Neutrophil (primary cell): Measurements from ENCODE around the gene STT3B.

Experiments
- H3K27ac ChIP-seq: fragments of 200-600 bp; sonication (generic); 2 replicates; pipeline ENCODE4 v1.5.1; 2016; ENCODE audit warnings: mild to moderate bottlenecking, moderate library complexity
- H3K27me3 ChIP-seq: fragments of 200-600 bp; sonication (generic); 2 replicates; pipeline ENCODE4 v1.6.0; 2016; ENCODE audit warnings: mild to moderate bottlenecking
- H3K36me3 ChIP-seq: fragments of 200-600 bp; sonication (generic); 2 replicates; pipeline ENCODE4 v1.5.1; 2017
- H3K4me1 ChIP-seq, 2 experiments: fragments of 200-600 bp in 1 of 2; sonication (generic) in 1 of 2; 1 replicate in 1 of 2; 2 replicates in 1 of 2; pipeline versions ENCODE4 v1.5.1 to v1.6.1; 2013 to 2016; ENCODE audit warnings: low read depth in 1 of 2, low read length in 1 of 2, mild to moderate bottlenecking in 1 of 2, moderate library complexity in 1 of 2; ENCODE audit not compliant: control insufficient read depth in 1 of 2, insufficient read depth in 1 of 2
- H3K4me3 ChIP-seq, 2 experiments: fragments of 200-600 bp in 1 of 2; sonication (generic) in 1 of 2; 1 replicate in 1 of 2; 2 replicates in 1 of 2; pipeline ENCODE4 v1.5.1; 2013 to 2016; ENCODE audit warnings: low read depth in 1 of 2, low read length in 1 of 2, mild to moderate bottlenecking in 1 of 2, moderate library complexity in 1 of 2
- H3K9me3 ChIP-seq: fragments of 200-600 bp; sonication (generic); 2 replicates; pipeline ENCODE4 v1.5.1; 2016
- CTCF ChIP-seq: fragments of 200-600 bp; sonication (generic); IDR thresholded peaks from 2 replicates; pipeline ENCODE4 v1.5.1; 2016; ENCODE audit warnings: antibody characterized with exemption

STT3B gene

GRCh38 chr3:31668242-31668641 lies 135.5 kb downstream of the STT3B start:
- Histone ChIP-seq H3K36me3 (no peaks in the 10 kb centered on the region), H3K27ac (no peak overlapping the region), H3K4me1 (no peaks in the 10 kb centered on the region), H3K27me3 (no peaks in the 10 kb centered on the region), H3K9me3 (no peaks in the 10 kb centered on the region), H3K4me3 (no peak overlapping the region)
- no peak for TF ChIP-seq CTCF

- Histone ChIP-seq H3K9me3 (no peaks in the 10 kb centered on the region), H3K4me3 (no peak overlapping the region), H3K36me3 (no peaks in the 10 kb centered on the region), H3K4me1 (no peaks in the 10 kb centered on the region), H3K27ac (no peak overlapping the region), H3K27me3 (no peaks in the 10 kb centered on the region)
- TF ChIP-seq CTCF, result no peak
Measured at GRCh38 chr3:31670136-31670535, 137.4 kb downstream of the STT3B start.

- no peak for TF ChIP-seq CTCF
- H3K27me3 ChIP-seq, result no peaks in the 10 kb centered on the region
- no peaks in the 10 kb centered on the region for H3K36me3 ChIP-seq
- H3K9me3 ChIP-seq, result no peaks in the 10 kb centered on the region
- no peak overlapping the region for H3K27ac ChIP-seq
- no peak overlapping the region for H3K4me3 ChIP-seq
- H3K4me1 ChIP-seq, result no peaks in the 10 kb centered on the region
Measured at GRCh38 chr3:31670722-31671121, 138.0 kb downstream of the STT3B start.

- TF ChIP-seq CTCF, result no peak
- no peak overlapping the region for H3K4me3 ChIP-seq
- no peaks in the 10 kb centered on the region for H3K9me3 ChIP-seq
- no peak overlapping the region for H3K27ac ChIP-seq
- no peaks in the 10 kb centered on the region for H3K36me3 ChIP-seq
- H3K4me1 ChIP-seq, result no peaks in the 10 kb centered on the region
- H3K27me3 ChIP-seq, result no peaks in the 10 kb centered on the region
Measured at GRCh38 chr3:31671451-31671850, 138.7 kb downstream of the STT3B start.

DNA sequence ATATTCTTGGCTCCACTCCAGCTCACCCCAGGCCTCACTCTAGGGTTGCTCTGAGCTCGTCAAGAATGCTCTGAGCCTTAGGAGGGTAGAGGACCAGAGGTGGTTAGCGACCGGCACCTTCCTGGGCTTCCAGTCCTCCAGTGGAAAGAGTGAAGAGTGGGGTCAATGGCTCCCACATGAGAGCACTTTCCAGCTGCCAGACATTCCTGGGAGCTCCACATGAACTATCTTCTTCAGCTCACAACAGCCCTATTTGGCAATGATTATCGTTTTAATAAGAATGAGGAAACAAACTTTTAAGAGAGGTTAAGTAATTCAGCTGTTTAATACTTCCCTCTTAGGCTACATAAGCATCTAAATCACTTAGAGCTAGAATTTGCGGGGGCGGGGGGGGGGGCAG lies 139.3 kb downstream of the STT3B start:
- H3K27me3 ChIP-seq, result no peaks in the 10 kb centered on the region
- no peaks in the 10 kb centered on the region for H3K9me3 ChIP-seq
- H3K27ac ChIP-seq, result no peak overlapping the region
- no peak for TF ChIP-seq CTCF
- H3K4me1 ChIP-seq, result no peaks in the 10 kb centered on the region
- H3K36me3 ChIP-seq, result no peaks in the 10 kb centered on the region
- H3K4me3 ChIP-seq, result no peak overlapping the region

DNA sequence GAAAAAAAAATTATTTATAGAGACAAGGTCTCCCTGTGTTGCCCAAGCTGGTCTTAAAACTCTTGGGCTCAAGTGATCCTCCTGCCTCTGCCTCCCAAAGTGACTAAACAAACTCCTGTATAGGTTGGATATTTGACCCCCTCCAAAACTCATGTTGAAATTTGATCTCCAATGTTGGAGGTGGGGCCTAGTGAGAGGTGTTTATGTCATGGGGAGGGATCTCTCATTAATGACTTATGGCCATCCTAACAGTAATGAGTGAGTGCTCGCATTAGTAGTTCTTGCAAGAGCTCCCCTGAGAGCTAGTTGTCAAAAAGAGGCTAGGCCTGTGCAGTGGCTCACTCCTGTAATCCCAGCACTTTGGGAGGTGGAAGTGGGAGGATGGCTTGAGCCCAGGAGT lies 141.2 kb downstream of the STT3B start:
- H3K4me1 ChIP-seq, result no peaks in the 10 kb centered on the region
- H3K36me3 ChIP-seq, result no peaks in the 10 kb centered on the region
- no peaks in the 10 kb centered on the region for H3K9me3 ChIP-seq
- no peaks in the 10 kb centered on the region for H3K27me3 ChIP-seq
- TF ChIP-seq CTCF, result no peak
- H3K4me3 ChIP-seq, result no peak overlapping the region
- no peak overlapping the region for H3K27ac ChIP-seq
